Gastroesophageal sphincter (tissue), 3 donors: ENCODE measurements around the gene RNF145.

ENCODE experiments used
- CTCF ChIP-seq, 4 experiments: fragments of 200-600 bp in 2 of 4; fragments of 450-650 bp in 2 of 4; sonication (generic) in 1 of 4; IDR thresholded peaks; one replicate each; pipeline ENCODE4 v1.5.1; 2017 to 2019; ENCODE audit warnings: antibody characterized with exemption in 4 of 4, mild to moderate bottlenecking in 2 of 4, moderate library complexity in 2 of 4
- POLR2AphosphoS5 ChIP-seq: sonication (generic); formaldehyde crosslinking; IDR thresholded peaks from one replicate; pipeline ENCODE4 v1.6.1; 2017; ENCODE audit warnings: antibody characterized with exemption

GRCh38 chr5:159209438-159210209 lies at the start of gene RNF145:
- TF ChIP-seq CTCF (IDR thresholded peaks at IDR 0.05) (peak in 1 of 4 experiments; percentile 15), POLR2AphosphoS5 (peak; percentile 51)
